Stimulated activated CD8-positive, alpha-beta memory T cell treated with anti-CD3 and anti-CD28 coated beads, Interleukin-15, amount 100 ng/mL, for 24 hours (primary cell): ENCODE measurements around the gene SNORC.

ENCODE experiments used
- DNase-seq: peaks from one replicate; pipeline ENCODE4 v3.0.0-alpha.2; 2020; ENCODE audit warnings: low read depth

SNORC gene

DNA sequence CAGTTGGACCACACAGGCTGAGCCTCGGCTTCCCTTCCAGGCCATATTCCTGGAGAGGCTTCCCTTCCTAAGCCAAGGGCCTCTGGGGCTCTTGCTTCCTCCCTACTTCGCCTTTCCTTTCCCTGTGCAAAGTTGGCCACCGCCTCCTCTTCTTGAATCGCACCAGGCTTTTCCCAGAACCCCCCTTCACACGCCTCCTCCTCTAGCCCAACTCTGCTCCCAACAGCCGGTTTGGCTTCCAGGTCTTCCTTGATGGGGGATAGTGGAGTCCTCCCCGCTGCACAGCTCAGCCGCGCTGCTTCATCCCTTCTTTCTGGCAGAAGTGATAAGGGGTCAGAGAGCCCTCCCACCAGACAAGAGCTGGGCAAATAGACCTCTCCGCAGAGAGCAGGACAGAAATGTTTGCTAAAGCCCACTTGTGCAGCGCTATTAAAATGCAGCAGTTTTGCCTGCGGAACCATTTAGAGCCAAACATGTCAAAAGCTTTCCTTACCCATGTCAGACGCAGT, 56.4 kb downstream of the SNORC start:
- DNase-seq: no peak

DNA sequence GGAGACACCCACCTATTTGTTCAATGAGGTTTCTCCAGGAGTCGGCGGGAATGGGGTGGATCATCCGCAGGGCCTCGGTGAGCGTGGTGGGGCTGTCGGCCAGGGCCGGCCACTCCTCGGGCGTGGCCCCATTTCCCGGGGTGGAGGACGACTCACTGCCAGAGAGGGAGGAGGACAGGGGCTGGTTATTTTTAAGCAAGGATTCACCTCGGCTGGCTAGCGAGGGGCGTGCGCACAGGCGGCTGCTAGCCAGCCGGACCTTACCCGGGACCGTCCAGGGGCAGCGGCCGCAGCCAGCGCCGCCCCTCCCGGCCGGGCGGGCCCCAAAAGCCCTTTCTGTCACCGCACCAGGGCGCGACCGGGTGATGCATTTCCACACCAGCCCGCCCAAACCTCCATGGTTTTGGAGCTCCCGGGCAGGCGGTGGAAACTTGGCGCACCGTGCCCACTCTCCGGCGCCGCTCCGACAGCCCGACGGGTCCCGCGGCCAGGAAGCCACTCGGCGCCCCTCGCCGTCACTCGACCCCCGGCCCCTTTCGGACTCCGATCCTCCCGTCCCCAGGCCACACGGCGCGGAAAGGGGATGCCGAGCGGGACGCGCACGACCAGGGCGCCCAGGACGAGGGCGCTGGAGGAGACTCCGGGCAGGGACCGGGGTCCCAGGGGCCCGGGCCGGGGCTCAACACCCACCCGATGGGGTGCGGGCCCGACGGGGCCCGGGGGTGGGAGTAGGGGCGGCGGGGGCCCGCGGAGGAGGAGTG, 57.1 kb downstream of the SNORC start:
- no peak for DNase-seq

DNA sequence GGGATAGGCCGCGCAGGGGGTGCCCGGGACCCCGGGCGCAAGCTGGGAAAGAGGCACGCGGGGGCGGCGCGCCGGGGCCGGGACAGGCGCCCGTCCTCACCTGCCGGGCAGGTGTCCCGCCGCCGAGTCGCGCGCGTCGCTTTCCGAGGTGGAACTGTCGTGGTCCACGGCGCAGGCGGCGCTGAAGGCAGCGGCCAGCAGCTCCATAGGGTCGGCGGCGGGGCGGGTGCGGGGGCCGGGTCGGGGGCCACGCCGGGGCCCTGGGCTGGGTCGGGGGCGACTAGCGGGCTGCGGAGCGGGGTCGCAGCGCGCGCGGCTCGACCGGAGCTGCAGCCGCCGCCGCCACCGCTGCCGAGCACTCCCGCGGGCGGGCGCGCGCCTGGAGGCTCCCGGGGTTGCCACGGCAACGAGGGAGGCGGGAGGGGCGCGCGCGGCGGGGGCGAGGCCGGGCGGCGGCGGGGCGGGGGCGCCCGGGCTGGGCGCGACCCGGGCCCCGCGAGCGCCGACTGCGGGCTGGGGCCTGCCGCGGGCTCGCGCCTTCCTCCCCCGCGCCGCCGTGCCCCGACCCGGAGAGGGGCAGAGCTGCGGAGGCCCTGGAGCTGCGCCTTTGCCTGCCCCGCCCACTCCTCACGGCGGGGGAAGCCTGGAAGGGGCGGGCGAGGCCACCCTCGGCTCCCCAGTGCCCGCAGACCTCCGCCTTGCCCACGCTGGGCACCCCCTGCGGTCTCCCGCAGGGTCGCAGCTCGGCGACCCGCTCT, 57.9 kb downstream of the SNORC start:
- DNase-seq: no peak
